ENCODE results near the gene ZNF766.

ZNF766 gene

DNA sequence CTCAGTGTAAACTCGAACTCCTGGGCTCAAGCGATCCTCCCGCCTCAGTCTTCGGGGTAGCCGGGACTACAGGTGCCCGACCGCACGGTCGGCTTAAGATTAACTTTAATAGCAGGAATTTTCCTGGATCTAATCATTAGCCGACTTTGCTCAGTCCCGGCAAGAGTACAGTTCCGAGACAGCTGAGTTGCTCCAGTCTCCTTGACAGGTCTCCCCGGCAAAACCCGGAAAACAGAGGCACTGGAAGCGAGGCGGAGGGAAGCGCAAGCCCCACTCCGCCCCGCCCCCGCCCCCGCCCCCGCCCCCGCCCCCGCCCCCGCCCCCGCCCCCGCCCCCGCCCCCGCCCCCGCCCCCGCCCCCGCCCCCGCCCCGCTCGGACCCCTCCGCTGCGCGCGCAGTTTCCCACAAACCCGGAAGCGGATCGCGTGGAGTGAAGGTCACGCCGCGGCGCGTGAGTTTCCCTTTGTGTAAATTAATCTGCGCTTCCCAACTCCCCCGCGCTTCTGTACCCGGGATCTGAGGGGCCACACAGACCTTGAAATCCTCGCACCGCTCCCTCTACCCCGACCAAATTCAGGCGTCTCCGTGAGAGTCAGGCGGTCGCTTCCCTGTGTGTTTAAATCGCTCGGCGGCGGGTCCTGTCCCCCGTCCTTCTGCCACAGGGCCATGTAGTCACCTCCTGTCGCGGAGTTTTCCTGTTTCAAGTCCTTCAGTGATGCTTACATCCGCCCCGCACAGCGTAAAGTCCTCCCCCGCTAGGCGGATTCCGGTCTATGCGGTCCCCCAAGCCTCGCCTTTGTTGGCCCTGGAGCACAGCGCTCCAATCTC, 27.6 kb downstream of the ZNF766 start, which contains the start of gene ZNF480:
TSS of gene ZNF480 (plus strand) at position 397 of the 828 bp plus-strand sequence. CDS start 3,244 bp downstream, outside the sequence.
- TF ChIP-seq Cebpa-rat (IDR thresholded peaks at IDR 0.05): no peak
- H3K27me3 ChIP-seq: no peaks in the 10 kb centered on the region

DNA sequence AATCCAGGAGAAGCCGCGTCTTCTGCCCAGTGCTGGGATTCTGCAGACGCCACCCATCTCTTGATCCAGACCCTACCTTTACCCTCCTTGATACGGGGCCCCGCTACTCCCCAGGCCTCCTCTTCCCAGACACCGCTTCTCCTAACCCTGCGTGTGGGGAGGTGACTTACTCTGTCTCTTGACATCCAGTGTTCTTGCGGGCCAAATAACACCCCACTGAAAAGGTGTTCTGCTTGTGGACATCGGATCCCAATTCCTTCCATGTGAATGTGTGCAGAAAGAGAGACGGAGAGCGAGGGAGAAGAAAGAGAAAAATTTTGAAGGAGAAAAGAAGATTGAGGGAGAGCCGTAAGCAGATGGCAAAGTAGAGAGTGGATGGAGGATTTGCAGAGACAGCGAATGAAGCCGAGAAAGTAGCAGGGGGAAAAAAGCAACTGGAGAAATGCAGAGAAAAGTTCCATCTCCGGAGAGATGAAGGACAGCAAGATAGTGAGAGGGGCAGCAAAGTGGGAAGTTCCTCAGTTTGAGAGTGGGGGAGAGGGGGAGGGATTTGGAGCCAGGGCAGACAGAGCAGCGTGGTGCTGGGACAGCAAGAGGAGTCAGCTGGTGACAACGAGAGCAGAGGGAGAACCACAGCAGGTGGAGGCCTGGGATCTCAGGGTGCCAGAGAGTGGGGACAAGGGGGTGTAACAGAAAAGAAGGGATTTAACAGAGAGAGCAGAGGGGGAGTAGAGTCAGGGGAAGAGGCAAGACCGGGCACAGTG, 28.4 kb downstream of the ZNF766 start:
- H3K4me1 ChIP-seq: peaks cover 13 to 20% (median 17%) of the 10 kb centered on the region in 10 experiments
- peaks cover 0 to 5% (median 0%) of the 10 kb centered on the region in 11 experiments; a peak in 3 of 22 replicates for H4K20me1 ChIP-seq
- peaks cover 47 to 65% (median 54%) of the 10 kb centered on the region in 11 experiments for H3K36me3 ChIP-seq
- H3K27me3 ChIP-seq: no peaks in the 10 kb centered on the region
- H3K27ac ChIP-seq: peak overlapping the region; percentile 94 to 100 (median 100)
- peak overlapping the region; percentile 95 to 100 (median 100) for H3K9ac ChIP-seq
- H3K9me3 ChIP-seq (replicated peaks in 1 of 11): peaks cover 48 to 59% (median 53%) of the 10 kb centered on the region in 11 experiments
- peak overlapping the region; percentile 76 to 97 (median 90) for H3K4me3 ChIP-seq
- H3K4me2 ChIP-seq: peak overlapping the region; percentile 78 to 94 (median 88)
- no peak for TF ChIP-seq Cebpa-rat (IDR thresholded peaks at IDR 0.05)

More for the DNA sequence above, 27.6 kb downstream of the ZNF766 start, which contains the start of gene ZNF480:
- H3K36me3 ChIP-seq: peaks cover 47 to 65% (median 54%) of the 10 kb centered on the region in 11 experiments
- peak within 1 kb of the TSS; percentile 94 to 100 (median 100) for H3K27ac ChIP-seq
- peaks cover 0 to 5% (median 0%) of the 10 kb centered on the region in 11 experiments; a peak in 3 of 22 replicates for H4K20me1 ChIP-seq
- peaks cover 13 to 20% (median 17%) of the 10 kb centered on the region in 10 experiments for H3K4me1 ChIP-seq
- H3K4me2 ChIP-seq: peak within 1 kb of the TSS; percentile 85 to 97 (median 89)
- H3K4me3 ChIP-seq: peak within 1 kb of the TSS; percentile 76 to 97 (median 90)
- peaks cover 43 to 58% (median 51%) of the 10 kb centered on the region in 11 experiments for H3K9me3 ChIP-seq (replicated peaks in 1 of 11)
- peak within 1 kb of the TSS; percentile 95 to 100 (median 100) for H3K9ac ChIP-seq

DNA sequence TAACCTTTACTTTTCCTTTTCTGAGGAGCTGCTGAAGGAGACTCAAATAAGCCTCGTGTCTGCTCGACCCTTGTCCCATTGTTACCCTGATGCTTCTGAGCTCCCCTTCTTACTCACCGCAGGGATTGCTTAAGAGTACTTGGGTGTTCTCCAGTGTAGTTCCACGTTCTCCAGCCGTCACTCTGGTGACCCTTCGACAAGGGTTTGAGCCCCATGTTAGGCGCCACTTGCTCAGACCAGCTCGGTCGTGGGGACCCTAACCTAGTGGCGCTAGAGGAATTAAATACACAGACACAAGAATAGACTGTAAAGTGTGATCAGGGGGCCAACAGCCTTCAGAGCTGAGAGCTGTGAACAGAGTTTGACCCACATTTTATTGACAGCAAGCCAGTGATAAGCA, 37.9 kb downstream of the ZNF766 start:
- TF ChIP-seq Cebpa-rat (IDR thresholded peaks at IDR 0.05): no peak
- H3K36me3 ChIP-seq: peaks cover 100% of the 10 kb centered on the region in 11 experiments

DNA sequence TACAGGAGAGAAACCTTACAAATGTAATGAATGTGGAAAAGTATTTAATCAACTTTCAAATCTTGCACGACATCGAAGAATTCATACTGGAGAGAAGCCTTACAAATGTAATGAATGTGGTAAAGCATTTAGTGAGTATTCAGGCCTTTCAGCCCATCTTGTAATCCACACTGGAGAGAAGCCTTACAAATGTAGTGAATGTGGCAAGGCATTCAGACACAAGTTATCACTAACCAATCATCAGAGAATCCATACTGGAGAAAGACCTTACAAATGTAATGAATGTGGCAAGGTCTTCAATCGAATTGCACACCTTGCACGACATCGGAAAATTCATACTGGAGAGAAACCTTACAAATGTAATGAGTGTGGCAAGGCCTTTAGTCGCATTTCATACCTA, 53.0 kb downstream of the ZNF766 start:
- TF ChIP-seq Cebpa-rat (IDR thresholded peaks at IDR 0.05): no peak
- H3K27me3 ChIP-seq: no peaks in the 10 kb centered on the region

More for the DNA sequence above, 37.9 kb downstream of the ZNF766 start:
- peak overlapping the region in 8 of 10 experiments; percentile 21 to 55 (median 38); a peak in 16 of 20 replicates for H3K4me3 ChIP-seq
- H3K9me3 ChIP-seq (replicated peaks in 1 of 11): peaks cover 100% of the 10 kb centered on the region in 11 experiments
- no peak overlapping the region for H3K27ac ChIP-seq
- peaks cover 0 to 5% (median 0%) of the 10 kb centered on the region in 11 experiments; a peak in 1 of 22 replicates for H3K27me3 ChIP-seq
- H4K20me1 ChIP-seq: no peaks in the 10 kb centered on the region
- no peak overlapping the region for H3K4me2 ChIP-seq
- no peaks in the 10 kb centered on the region for H3K4me1 ChIP-seq
- H3K9ac ChIP-seq: no peak overlapping the region

DNA sequence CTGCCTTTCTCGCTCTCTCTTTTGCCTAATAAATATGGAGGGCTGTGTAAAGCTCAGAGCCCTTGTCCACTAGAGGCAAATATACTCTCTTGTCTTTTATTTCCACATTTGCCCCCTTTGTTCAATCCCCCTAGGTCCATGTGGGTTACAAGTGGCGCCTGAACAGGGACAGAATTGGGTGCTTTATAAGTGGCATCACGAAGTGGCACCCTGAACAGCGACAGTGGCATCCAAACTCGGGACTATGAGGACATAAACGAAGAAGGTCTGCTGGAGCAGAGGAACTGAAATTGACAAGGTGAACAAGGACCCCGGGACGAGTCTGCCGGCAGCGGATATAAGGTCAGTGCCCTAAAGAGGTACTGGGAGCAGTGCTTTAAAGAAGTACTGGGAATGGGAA, 62.4 kb downstream of the ZNF766 start:
- Histone ChIP-seq H3K9me3 (replicated peaks in 1 of 11) (peaks cover 90 to 92% (median 91%) of the 10 kb centered on the region in 11 experiments), H3K4me3 (peak overlapping the region in 6 of 10 experiments; percentile 4 to 28 (median 18); a peak in 4 of 20 replicates), H3K27me3 (no peaks in the 10 kb centered on the region), H3K36me3 (peaks cover 17 to 53% (median 35%) of the 10 kb centered on the region in 11 experiments; a peak in 20 of 22 replicates), H3K27ac (no peak overlapping the region), H4K20me1 (no peaks in the 10 kb centered on the region), H3K9ac (no peak overlapping the region), H3K4me1 (no peaks in the 10 kb centered on the region), H3K4me2 (no peak overlapping the region)
- no peak for TF ChIP-seq Cebpa-rat (IDR thresholded peaks at IDR 0.05)

More for the DNA sequence above, 53.0 kb downstream of the ZNF766 start:
- Histone ChIP-seq H3K4me3 (peak overlapping the region; percentile 15 to 58 (median 40); a peak in 18 of 20 replicates), H3K4me1 (no peaks in the 10 kb centered on the region), H3K27ac (no peak overlapping the region), H3K36me3 (peaks cover 86 to 98% (median 94%) of the 10 kb centered on the region in 11 experiments), H3K9me3 (replicated peaks in 1 of 11) (peaks cover 100% of the 10 kb centered on the region in 11 experiments), H4K20me1 (no peaks in the 10 kb centered on the region), H3K9ac (no peak overlapping the region), H3K4me2 (no peak overlapping the region)

DNA sequence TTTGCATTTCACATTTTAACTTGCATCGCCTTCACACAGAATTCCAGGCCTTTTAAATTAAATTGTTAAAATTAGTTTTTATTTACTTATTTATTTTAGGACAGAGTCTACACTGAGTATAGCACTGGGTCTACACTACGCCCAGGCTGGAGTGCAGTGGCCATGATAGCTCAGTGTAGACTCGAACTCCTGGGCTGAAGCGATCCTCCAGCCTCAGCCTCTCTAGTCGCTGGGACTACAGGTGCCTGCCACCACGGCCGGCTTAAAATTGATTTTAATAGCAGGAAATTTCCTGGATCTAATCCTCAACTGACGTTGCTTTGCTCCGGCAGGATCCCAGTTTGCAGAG, 66.4 kb downstream of the ZNF766 start:
- H3K36me3 ChIP-seq: peaks cover 17 to 67% (median 49%) of the 10 kb centered on the region in 11 experiments
- peak overlapping the region; percentile 76 to 99 (median 94) for H3K4me3 ChIP-seq
- no peaks in the 10 kb centered on the region for H4K20me1 ChIP-seq
- H3K4me1 ChIP-seq: peaks cover 10 to 13% (median 11%) of the 10 kb centered on the region in 10 experiments; a peak in 19 of 20 replicates
- H3K9ac ChIP-seq: peak overlapping the region in 10 of 11 experiments; percentile 92 to 100 (median 99); a peak in 18 of 22 replicates
- H3K9me3 ChIP-seq (replicated peaks in 1 of 11): peaks cover 50 to 76% (median 52%) of the 10 kb centered on the region in 11 experiments
- TF ChIP-seq Cebpa-rat (IDR thresholded peaks at IDR 0.05): no peak
- H3K4me2 ChIP-seq: 0 out of 22 replicates have a peak overlapping the region, but pooled peaks of 1 of the 11 experiments have one; percentile 89
- H3K27ac ChIP-seq: peak overlapping the region; percentile 93 to 100 (median 99); a peak in 21 of 22 replicates
- H3K27me3 ChIP-seq: no peaks in the 10 kb centered on the region

DNA sequence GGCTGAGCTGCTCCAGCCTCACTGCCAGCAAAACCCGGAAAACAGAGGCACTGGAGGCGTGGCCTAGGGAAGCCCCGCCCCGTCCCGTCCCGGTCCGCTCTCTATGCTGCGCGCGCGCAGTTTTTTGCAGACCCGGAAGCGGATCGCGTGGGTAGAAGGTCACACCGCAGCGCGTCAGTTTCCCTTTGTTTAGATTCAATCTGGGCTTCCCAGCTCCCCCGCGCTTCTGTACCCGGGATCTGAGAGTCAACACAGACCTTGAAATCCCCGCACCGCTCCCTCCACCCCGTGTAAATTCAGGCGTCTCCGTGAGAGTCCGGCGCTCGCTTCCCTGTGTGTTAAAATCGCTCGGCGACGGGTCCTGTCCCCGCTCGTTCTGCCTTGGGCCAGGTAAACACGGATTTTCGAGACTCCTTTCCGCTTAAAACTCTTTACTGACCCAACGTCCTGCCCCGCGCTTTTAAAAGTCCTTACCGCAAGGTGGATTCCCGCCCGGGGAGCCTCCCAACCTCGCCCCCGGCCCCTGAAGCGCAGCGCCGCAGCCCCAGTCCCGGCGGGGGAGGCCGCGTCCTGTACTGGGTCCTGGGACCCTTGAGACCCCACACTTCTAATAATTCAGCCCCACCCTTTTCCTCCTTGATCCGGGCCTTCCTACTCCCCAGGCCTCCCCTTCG, 66.9 kb downstream of the ZNF766 start, which contains the start of gene ZNF610:
TSS of gene ZNF610 (plus strand) at position 127 of the 674 bp plus-strand sequence. CDS start 12,930 bp downstream, outside the sequence.
- H3K4me2 ChIP-seq: peak within 1 kb of the TSS; percentile 81 to 94 (median 89)
- H3K27ac ChIP-seq: peak within 1 kb of the TSS; percentile 93 to 100 (median 99)
- peaks cover 45 to 71% (median 47%) of the 10 kb centered on the region in 11 experiments for H3K9me3 ChIP-seq (replicated peaks in 1 of 11)
- H3K4me1 ChIP-seq: peaks cover 10 to 13% (median 11%) of the 10 kb centered on the region in 10 experiments; a peak in 19 of 20 replicates
- H4K20me1 ChIP-seq: no peaks in the 10 kb centered on the region
- H3K27me3 ChIP-seq: no peaks in the 10 kb centered on the region
- H3K9ac ChIP-seq: peak within 1 kb of the TSS; percentile 92 to 100 (median 99)
- H3K36me3 ChIP-seq: peaks cover 13 to 62% (median 48%) of the 10 kb centered on the region in 11 experiments
- TF ChIP-seq Cebpa-rat (IDR thresholded peaks at IDR 0.05): no peak
- H3K4me3 ChIP-seq: peak within 1 kb of the TSS; percentile 76 to 99 (median 94)
